ENCODE measurements around the gene CINP. TPM values are rescaled to one million over a fixed set of nuclear protein-coding genes. Genes with fewer than 3 reads are reported as not detected.
A peak's percentile ranks its signal among the peaks of the same experiment; 100 is the strongest.

The CINP gene
- total RNA-seq, 3 donors from 2014 or later: 23.3 to 31.0 (median 26.7) TPM

DNA sequence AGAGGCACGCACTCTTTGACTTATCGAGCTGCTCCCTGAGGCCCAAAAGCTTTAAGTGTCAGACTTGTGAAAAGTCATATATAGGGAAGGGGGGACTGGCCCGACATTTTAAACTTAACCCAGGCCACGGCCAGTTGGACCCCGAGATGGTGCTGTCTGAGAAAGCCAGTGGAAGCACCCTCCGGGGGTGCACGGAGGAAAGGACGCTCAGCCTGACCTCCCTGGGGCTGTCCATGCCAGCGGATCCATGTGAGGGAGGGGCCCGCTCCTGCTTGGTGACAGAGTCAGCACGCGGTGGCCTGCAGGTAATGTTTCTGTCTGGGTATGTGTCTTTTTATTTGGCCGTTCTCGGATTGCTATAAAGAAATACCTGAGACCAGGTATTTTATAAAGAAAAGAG lies 36.1 kb downstream of the CINP start:
- ATAC-seq (no peak), DNase-seq (no peak)
- intact Hi-C loops (cut with DNase I, micrococcal nuclease): no loop called here
- Histone ChIP-seq H3K4me1 (ENCODE audit: low read depth) (no peaks in the 10 kb centered on the region), H3K36me3 (ENCODE audit: low read depth) (no peaks in the 10 kb centered on the region), H3K4me3 (no peak overlapping the region), H3K9me3 (no peaks in the 10 kb centered on the region)
- TF ChIP-seq, protein P1, sequence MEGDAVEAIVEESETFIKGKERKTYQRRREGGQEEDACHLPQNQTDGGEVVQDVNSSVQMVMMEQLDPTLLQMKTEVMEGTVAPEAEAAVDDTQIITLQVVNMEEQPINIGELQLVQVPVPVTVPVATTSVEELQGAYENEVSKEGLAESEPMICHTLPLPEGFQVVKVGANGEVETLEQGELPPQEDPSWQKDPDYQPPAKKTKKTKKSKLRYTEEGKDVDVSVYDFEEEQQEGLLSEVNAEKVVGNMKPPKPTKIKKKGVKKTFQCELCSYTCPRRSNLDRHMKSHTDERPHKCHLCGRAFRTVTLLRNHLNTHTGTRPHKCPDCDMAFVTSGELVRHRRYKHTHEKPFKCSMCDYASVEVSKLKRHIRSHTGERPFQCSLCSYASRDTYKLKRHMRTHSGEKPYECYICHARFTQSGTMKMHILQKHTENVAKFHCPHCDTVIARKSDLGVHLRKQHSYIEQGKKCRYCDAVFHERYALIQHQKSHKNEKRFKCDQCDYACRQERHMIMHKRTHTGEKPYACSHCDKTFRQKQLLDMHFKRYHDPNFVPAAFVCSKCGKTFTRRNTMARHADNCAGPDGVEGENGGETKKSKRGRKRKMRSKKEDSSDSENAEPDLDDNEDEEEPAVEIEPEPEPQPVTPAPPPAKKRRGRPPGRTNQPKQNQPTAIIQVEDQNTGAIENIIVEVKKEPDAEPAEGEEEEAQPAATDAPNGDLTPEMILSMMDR (IDR thresholded peaks at IDR 0.05): no peak

DNA sequence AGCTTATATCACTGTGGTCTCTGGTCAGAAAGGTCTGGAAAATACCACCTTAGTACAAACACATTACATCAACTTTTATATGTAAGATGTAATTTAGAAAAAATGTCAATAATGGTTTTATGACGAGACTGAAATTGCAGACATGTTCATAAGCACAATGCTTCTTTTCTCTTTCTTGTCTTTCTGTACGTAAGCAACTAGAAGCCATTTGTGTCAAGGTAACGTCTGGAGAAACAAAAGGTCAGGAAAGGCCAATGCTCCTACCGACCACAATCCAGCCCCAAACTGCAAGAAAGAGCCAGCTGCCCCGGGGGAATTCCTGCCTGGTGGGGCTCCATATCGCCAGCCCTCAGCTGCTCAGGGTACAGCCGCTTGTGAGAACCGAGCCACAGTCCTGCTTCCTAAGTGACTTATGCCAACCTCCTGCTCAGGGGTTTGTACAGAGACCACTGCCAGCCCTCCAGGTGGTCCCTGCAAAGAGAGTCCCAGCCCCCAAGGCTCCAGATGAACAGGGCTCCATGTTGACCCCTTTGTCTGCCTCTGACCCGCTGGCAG lies 36.8 kb downstream of the CINP start:
- DNase-seq (no peak), ATAC-seq (peak; percentile 27)
- Histone ChIP-seq H3K4me1 (ENCODE audit: low read depth) (no peaks in the 10 kb centered on the region), H3K36me3 (ENCODE audit: low read depth) (no peaks in the 10 kb centered on the region), H3K9me3 (no peaks in the 10 kb centered on the region), H3K4me3 (no peak overlapping the region)
- intact Hi-C loops (cut with DNase I, micrococcal nuclease): no loop called here
- TF ChIP-seq, protein P1 (IDR thresholded peaks at IDR 0.05): no peak

DNA sequence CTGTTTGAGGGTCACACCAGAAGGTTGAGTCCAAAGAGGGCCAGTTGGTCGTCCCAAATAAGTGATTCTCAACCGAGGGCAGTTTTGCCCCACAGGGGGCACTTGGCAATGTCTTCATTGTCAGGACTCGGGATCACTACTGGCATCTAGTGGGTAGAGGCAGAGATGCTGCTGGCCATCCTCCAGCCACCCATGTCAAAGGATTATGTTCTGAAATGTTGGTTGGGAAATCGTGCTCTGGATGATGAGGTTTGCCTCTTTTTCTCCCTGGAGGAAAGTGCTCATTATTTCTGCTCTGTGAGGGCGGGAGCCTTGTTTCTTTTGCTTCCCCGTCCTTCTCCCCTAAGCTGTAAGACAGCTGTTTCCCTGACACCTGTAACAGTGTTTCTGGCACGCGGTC lies 39.6 kb downstream of the CINP start:
- TF ChIP-seq, protein P1 (IDR thresholded peaks at IDR 0.05): no peak
- DNase-seq (peak in 2 of 3 donors; percentile 57 to 70), ATAC-seq (peak; percentile 32)
- no peaks in the 10 kb centered on the region for H3K9me3 ChIP-seq
- intact Hi-C loops (cut with DNase I, micrococcal nuclease): no loop called here
- no peak overlapping the region for H3K4me3 ChIP-seq
- H3K4me1 ChIP-seq (ENCODE audit: low read depth): peaks cover 10% of the 10 kb centered on the region
- H3K36me3 ChIP-seq (ENCODE audit: low read depth): no peaks in the 10 kb centered on the region

DNA sequence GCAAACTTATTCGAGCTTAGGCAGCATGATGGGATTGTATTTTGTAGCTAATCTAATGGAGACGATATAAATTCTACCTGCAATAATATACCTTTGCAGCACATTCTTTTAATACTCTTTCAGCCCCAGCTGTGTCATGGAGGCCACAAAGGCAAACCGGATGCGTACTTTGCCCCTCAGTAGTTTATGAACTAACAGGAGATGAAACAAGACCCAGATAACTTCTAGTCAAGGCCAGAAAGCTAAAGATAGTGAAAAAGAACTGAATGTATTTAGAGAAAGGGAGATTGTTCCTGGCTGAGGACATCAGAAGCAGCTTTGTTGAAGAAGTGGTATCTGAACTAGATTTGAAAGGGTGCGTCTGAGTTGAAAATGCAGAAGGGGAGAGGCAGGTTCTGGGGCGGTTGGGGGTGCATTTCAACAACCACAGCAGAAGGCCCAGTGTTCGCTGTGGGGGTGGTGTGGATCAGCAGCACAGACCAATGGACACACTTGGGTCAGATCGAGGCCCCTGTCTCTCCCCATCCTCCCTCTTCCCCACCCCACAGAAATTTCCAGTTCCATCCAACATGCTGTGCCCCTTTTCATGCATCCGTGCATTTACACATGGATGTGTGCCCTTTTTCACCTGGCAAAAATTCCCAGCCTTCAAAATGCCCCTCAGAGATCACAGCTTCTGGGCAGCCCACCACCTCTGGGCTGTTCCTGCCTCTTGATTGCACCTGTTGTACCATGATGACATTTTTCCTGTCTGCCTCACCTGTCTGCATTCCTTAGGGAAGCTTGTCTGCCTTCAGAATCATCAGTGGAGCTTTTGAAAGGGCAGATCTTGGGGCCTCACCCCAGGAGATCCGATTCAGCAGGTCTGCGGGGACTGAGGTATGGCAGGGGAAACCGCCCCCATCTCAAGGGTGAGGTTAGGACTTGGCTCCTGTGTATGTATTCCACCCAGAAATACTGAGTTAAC lies 41.0 kb downstream of the CINP start:
- no peaks in the 10 kb centered on the region for H3K9me3 ChIP-seq
- no peak overlapping the region for H3K4me3 ChIP-seq
- intact Hi-C loops (cut with DNase I, micrococcal nuclease): no loop called here
- TF ChIP-seq, protein P1 (IDR thresholded peaks at IDR 0.05): no peak
- ATAC-seq (no peak), DNase-seq (no peak)
- no peaks in the 10 kb centered on the region for H3K36me3 ChIP-seq (ENCODE audit: low read depth)
- H3K4me1 ChIP-seq (ENCODE audit: low read depth): peaks cover 12% of the 10 kb centered on the region

DNA sequence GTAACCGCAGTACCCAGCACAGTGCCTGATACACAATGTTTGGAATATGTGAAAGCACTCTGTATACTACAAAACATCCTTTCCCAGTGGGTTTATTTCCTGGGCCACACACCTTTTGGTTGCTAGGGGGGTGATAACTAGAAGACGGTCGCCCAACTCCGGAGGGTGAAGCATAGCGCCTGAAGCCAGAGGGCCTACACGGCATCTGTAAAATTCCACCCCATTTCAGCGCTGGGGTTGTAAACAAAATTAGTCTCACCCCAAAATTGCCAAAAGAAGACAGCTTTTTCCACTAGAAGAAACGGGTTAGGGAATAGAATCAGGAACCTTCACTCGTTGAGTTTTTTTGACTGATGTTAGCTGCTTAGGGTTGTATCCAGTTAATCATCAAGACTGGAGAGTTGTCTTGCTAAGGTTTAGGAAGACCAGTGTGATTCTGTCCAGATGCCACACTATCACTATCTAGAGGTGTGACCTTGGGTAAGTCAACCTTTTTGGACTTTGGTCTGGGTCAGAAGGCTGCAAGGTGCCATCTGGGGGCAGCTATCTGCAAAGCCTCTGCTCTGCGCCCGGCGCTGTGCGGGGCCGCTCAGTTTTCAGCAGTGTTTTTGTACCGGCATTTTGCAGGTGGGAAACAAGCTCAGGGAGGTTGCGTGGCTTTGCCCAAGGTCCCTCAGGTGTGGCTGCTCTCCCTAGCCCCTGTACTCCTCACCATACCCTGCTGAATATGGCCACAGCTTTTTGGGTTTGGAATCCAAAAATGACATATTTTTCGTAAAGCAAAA lies 41.8 kb downstream of the CINP start:
- intact Hi-C loops (cut with DNase I, micrococcal nuclease): no loop called here
- TF ChIP-seq, protein P1 (IDR thresholded peaks at IDR 0.05): no peak
- Histone ChIP-seq H3K9me3 (no peaks in the 10 kb centered on the region), H3K36me3 (ENCODE audit: low read depth) (no peaks in the 10 kb centered on the region), H3K4me3 (no peak overlapping the region), H3K4me1 (ENCODE audit: low read depth) (peaks cover 12% of the 10 kb centered on the region)
- no peak for ATAC-seq
- no peak for DNase-seq
